K562 (cell line): ENCODE results near the gene OLAH.

Source experiments
- EZH2 ChIP-seq: IDR thresholded peaks from 2 replicates; pipeline ENCODE4 v1.6.1; 2012; ENCODE audit warnings: low read depth, mild to moderate bottlenecking, inconsistent platforms, low read length, borderline replicate concordance
- FOXJ2 ChIP-seq: fragments of 200-800 bp; sonication (Bioruptor generic); IDR thresholded peaks from 2 replicates; pipeline ENCODE4 v1.6.1; 2016; ENCODE audit warnings: missing genetic modification characterization, missing compliant biosample characterization
- HCFC1 ChIP-seq: IDR thresholded peaks from 2 replicates; pipeline ENCODE4 v1.6.1; 2012; ENCODE audit warnings: low read depth, low read length, improper control_type of control experiment
- HNRNPK ChIP-seq: fragments of 200-400 bp; formaldehyde crosslinking; IDR thresholded peaks from one replicate; pipeline ENCODE4 v1.6.1; 2018; ENCODE audit warnings: mild to moderate bottlenecking, low read depth, low read length; ENCODE audit not compliant: poor library complexity, severe bottlenecking
- ZNF586 ChIP-seq: fragments of 450-650 bp; formaldehyde crosslinking; conservative IDR thresholded peaks from 2 replicates; pipeline ENCODE4 v1.4.0; 2020; ENCODE audit warnings: mild to moderate bottlenecking, moderate library complexity

- no peak for TF ChIP-seq HCFC1
- TF ChIP-seq HNRNPK, result no peak
- TF ChIP-seq ZNF586 (CRISPR knock-in tag), result no peak
- no peak for TF ChIP-seq FOXJ2 (tag)
- TF ChIP-seq EZH2, result no peak
These were observed 23.4 kb downstream of the OLAH start for GRCh38 chr10:15067154-15067553.
